ENCODE data around the gene POMT1.

Gene POMT1

DNA sequence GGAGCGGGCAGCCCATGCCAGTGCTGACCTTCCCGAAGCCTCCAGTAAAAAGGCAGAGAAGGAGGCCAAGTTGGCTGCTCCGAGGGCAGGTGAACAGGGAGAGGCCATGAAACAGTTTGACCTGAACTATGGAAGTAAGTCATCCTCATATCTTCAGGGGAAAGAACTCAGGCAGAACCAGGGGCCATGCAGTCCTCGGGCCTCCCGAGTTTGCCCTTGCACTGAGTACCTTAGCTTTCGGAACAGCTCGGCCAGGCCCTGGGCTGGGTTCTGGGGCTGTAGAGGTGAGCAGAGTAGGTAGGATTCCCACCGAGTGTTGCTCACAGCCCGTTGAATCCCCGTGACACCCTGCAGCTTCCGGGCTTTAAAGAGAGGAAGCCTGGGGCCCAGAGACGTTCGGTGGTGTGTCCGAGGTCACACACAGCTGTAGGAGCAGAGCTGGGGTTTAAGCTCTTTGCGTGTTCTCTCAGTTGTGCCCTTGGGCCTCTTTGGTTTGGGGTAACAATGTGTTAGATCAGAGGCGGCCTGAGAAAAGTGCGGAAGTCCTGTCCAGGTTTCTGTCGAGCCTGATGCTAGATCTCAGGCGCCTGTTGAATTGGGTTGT, 24.8 kb upstream of the POMT1 start:
- DNase-seq, result no peak

- no peak for DNase-seq
These were observed 24.3 kb upstream of the POMT1 start for GRCh38 chr9:131478421-131478868.

DNA sequence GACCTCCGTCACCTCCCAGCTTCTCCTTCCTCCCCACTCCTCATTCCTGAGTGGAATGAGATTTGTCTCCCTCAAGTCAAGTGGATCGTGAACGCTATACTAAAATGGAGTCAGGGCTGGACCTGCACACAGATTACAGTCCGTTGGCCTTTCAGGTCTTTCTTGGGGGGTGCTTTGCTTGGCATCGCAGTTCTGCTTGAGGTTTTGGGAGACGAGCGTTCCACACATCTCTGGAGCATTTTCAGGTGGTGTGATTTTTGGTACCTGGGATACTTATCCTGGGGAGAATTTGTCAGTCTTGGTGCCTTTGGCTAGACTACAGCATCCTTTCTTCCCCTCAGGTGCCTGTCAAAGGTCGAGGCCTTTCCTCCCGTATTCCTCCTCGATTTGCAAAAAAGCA, 23.8 kb upstream of the POMT1 start:
- no peak for DNase-seq

DNA sequence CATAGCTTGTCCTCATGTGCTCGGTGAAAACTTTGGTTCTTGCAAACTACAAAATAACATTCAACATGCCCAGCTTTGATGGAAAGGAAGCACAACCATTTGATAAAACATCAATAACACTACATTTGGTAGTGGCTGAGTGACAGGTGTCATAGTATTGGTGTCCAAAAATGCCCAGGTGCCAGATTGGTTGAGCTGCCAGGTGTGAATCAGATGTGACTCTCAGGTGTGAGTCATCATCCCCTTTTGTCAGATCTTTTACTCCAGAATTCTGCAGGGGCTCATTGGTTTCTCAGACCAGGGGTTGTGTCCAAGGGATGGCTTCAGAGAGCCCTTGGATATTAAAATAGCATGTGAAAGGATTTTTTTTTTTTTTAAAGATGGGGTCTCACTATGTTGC, 22.5 kb upstream of the POMT1 start:
- DNase-seq, result no peak

DNA sequence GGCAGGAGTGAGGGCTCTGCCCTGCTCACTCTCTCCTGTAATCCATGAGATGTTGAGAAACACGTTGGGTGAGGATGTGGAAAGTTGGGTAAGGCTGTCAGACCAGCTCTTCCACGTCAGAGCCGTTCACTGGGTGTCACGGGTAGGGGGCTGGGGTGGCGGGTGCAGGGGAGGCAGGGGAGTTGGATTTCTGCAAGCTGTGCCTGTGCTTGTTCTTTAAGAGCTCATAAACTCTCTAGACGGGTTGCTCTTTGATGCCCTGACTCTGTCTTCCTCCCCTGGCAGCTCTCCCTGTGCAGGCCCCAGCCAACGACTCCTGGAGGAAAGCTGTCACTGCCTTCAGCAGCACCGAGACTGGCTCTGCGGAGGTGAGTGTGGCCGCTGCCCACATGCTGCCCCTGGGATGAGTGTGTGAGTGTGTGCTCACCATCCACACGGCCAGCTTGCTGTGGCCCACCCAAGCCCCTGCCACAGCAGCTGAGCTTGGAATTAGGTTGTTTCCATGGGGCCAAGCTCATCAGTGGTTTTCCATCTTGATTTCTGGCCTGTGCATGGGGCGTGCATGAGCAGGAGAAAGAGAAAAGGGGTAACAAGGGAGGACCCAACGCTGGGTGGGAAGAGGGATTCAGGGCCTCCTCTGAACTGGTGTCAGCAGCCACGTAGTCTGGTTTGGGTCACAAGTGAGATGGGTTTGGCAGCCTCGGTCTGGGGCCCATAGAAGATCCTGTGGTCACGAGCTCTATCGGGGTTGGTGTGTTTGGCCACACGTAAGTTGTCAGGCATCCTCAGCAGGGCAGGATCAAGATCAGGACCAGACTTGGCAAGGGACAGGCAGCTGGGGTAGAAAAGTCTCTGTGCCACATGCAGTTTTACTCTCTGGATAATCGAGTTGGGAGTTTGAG, 21.0 kb upstream of the POMT1 start:
- no peak for DNase-seq

DNA sequence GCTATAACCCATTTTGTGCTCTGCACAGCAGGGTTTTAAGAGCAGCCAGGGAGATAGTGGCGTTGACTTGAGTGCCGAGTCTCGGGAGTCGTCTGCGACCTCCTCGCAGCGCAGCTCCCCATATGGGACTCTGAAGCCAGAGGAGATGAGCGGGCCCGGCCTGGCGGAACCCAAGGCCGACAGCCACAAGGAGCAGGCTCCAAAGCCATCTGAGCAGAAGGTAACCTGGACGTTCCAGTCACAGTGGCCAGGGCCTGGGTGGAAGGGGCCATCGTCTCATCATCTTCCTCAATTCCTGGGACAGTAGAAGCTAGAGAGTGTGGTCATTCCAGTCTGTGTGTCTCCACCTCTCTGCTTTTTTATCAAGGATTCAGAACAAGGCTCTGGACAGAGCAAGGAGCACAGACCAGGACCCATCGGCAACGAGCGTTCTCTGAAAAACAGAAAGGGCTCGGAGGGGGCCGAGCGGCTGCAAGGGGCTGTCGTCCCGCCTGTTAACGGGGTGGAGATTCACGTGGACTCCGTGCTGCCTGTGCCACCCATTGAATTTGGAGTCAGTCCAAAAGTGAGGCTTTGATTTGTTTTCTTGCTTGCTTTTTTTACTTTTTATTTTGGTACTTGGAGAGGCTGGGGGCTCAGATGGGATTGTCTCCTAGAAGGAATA, 20.2 kb upstream of the POMT1 start:
- no peak for DNase-seq

DNA sequence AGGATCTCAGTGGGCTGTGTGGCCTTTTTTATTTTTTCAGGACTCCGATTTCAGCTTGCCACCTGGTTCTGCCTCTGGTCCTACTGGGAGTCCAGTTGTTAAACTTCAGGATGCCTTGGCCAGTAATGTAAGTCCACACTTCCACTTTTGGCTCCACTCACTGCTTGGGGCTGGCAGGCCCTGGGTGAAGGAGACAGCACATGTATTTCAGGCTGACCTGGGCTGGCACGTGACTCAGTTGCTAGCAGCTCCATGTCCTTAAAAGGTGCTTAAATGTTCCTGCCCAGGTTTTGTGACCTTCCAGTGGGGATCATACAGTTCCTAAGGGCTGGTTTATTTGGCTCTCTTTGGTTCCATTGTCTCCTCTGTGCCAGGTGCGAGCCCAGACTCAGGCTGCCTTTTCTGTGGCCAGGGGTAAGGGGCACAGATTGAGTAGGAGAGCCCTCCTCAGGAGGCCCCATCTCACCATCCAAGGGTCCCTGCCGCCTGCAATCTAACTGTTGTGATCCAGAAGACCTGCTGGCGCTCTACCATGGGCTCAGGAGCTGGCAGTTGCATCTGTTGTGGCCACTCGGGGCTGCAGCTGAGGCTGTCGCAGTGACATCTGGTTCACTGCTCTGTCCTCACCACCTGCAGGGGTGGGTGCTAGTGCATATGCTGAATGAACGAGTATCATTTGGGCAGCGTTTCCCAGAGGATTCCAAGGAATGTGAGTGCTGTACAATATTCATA, 19.2 kb upstream of the POMT1 start:
- DNase-seq, result no peak

DNA sequence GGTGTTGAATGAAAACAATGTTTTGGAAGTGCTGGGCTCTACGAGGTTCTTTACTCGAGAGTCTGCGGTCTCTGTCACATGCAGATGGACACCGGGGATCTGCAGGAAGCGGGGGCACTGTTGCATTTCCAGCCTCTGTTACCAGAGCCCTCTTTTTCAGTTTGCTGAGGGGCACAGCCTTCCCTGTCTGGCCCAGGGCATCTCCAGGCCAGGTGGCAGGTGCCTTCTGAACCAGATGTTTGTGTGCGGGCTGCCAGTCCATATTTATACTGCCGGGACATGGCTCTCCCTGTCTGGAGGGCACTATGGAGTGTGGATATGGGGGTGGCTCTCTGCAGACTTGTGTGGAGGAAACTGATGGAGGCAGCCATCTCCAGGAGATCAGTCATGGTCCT, 18.7 kb upstream of the POMT1 start:
- DNase-seq, result no peak

GRCh38 chr9:131484560-131485185, 18.0 kb upstream of the POMT1 start:
- no peak for DNase-seq

- DNase-seq, result no peak
These were observed 17.5 kb upstream of the POMT1 start for GRCh38 chr9:131485206-131485605.

- no peak for DNase-seq
These were observed 16.8 kb upstream of the POMT1 start for GRCh38 chr9:131485728-131486422.

DNA sequence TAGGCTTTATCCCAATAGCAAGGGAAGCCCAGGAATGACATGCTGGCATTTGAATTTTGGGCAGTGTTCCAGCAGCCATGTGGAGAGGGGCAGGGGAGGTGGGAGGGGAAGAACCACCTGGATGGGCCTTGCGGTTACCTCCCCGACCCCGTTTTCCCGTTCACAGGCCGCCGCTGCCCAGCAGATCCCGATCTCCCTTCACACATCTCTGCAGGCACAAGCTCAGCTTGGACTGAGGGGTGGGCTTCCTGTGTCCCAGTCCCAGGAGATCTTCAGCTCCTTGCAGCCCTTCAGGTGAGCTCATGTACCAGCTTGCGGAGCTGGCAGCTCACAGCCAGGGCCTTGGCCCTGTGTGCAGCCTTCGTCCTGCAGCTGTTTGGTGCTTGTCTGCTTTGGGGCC, 15.7 kb upstream of the POMT1 start:
- peak; percentile 30 for DNase-seq

GRCh38 chr9:131487621-131488031, 15.1 kb upstream of the POMT1 start:
- DNase-seq, result peak; percentile 48

DNA sequence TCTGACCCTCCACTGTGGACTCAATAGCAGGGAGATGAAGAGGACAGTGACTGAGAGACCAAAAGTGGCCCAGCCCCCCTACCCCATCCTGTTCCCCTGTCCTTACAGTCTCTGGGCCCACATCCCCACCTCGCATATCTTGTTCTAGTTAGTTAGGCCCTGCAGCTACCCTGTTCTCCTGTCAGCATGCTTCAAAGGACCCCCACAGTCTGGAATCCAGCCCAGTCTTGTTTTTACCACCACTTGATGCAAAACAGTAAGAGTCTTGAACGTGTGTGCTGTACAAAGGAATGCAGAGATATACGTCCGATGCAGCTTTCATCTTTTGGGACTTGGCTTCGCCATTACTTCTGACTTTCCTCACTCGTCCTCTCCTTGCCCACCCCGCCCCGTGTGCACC, 12.2 kb upstream of the POMT1 start:
- DNase-seq, result no peak

DNA sequence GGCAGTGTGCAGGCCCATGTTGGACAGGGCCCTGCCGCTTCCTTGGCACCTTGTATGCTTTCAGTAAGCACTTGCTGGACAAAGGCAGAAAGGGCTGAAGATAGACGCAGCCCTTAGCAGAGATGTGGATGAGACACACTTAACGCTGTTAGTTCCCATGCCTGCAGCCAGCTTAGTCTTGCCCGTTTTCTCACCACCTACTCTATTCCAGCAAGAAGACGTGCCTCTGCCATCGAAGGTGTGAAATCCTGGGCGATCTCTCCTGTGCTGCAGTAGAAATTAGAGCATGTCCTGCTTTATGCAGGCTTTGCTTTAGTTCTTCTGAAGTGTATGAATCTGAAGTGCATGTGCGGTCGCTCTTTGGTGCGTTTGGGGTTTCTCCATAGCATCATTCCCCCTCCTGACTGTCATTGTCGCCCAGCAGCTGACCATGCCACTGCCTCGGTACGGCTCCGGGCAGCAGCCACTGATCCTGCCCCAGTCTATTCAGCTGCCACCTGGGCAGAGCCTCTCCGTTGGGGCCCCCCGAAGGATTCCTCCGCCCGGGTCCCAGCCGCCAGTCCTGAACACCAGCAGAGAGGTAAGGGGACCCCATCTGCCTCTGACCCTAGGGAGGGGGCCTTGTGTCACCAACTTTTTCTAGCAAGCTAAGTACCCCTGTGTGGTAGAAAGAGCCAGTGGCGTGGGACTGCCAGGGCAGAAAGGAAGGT, 11.6 kb upstream of the POMT1 start:
- DNase-seq, result no peak

DNA sequence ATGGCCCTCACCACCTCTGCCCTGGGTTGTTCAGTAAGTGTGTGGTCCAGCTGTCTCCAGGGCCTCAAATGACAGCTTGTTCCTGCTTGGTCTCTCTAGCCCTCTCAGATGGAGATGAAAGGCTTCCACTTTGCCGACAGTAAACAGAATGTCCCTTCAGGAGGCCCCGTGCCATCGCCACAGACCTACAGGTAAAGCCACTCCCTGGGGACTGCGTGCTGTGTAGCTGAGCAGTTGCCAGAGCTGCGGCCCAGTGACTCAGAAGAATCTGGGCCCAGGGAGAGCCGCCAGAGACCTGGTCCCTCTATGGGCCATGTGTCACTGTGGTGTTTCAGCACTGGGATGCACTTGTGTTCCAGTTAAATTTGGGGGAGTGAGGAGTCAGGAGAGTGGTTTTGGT, 10.6 kb upstream of the POMT1 start:
- no peak for DNase-seq

DNA sequence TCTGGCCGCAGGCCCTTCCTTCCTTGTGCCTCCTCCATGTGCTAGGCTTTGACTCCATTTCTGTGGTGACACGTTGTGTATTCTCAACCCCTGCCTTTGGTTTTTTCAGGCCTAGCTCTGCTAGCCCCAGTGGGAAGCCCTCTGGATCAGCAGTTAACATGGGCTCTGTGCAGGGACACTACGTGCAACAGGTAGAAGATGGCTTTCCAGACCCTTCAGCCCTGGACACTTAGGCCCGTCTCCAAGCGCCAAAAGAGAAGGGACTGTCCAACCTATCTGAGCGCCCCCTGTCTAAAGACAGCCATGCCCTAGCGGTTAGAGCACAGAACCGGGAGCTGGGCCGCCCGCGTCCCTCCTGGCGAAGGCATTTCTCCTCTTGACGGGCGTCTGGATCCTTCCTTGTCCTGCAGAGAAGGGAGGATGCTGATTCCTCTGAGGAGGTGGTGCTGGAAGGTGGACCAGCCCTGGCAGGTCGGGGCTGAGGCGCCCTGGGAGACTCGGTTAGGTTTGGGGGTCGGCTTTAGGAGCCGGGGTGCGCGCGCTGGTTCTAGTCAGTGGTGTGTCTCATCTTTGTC, 8.3 kb upstream of the POMT1 start:
- DNase-seq, result no peak

DNA sequence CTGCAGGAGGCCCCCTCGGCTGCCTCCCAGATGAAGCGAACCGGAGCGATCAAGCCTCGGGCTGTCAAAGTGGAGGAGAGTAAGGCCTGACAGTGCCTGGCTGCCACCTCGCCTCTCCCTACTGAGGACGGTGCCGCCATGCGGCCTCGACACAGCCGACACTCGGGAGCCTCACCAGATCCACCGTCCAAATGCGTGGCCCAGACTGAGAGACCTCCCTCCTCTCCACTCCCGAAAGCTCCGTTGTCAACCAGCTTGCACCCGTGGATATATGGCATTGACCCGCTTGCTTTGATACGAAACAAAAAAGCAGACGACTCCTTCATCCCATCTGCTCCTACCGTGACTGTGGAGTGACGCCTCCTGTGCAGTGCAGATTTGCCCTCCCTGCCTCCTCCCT, 6.9 kb upstream of the POMT1 start:
- no peak for DNase-seq

GRCh38 chr9:131496844-131497405, 5.8 kb upstream of the POMT1 start:
- DNase-seq, result no peak

- no peak for DNase-seq
These were observed 3.4 kb upstream of the POMT1 start for GRCh38 chr9:131499254-131499767.

GRCh38 chr9:131500377-131500776, 2.3 kb upstream of the POMT1 start:
- no peak for DNase-seq

All from NCI-H2171 (cell line).